Germinal center (tissue), 1 donor: ENCODE results near the gene FNDC7.
"Not testable (repeated sequence)": the region's sequence is repeated elsewhere in the genome, so short reads cannot be mapped to it uniquely, and the experiment has no call there.

Experiments used
- DNase-seq: peaks from one replicate; pipeline ENCODE4 v3.0.0; 2012; ENCODE audit warnings: mixed read lengths, low spot score

FNDC7 gene, protein sequence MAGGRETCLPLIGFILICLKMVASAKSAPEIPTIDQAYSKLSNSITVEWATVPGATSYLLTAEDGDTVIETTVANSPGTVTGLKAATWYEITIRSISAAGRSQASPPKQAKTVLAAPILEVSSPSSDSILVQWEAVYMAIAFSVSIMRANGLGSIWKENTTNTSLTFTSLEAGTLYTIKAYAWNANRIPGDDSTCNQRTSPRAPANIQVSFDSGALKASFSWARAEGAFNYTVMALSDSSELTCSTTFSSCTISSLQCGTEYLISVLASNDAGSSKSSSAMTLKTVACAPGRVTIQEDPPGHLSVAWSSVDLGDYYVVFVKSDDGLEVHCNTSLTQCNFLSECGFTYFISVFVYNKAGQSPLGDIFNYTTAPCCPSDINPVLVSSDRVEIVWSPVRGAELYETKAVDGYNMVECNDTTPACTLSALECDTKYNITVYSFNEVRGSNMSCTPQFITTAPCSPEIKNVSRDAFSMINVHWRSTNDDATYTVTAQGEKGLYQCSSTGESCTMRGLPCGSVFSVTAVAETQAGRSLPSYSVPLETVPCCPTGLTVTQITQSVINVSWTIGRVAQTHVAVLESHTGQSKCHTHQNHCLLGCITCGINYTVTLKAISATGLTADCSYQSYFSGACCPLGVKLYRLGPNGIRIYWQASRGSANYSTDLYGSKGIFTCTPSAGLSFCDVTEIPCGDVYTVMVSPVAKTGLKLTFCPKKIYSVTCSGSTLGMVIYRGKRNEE

DNA sequence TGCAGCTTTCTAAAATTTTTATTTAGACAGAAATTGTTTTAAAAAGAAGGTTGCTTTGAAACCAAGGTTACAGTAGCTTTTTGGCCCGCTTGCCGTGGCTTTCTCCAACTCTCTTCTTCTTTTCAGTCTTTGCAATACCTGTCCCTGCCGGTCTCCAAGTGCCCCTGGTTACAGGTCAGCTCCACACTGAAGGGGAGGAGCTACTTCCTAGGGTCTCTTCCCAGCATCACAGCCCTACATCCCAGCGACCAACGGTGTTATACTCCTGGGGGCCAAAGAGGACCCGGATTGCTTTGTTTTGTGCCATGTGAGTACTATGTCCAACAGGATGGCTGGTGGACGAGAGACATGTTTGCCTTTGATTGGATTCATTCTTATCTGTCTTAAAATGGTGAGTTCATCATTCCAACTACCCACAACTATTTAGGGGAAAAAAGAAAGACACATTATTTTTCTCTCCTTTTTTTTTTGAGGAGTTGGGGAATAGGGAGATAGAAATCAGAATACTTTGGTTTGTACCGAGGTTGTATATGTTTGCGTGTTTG, at the start of gene FNDC7:
TSS of gene FNDC7 (plus strand) at position 303 of the 545 bp plus-strand sequence. CDS start at position 329, 26 bp downstream.
- DNase-seq = no peak

DNA sequence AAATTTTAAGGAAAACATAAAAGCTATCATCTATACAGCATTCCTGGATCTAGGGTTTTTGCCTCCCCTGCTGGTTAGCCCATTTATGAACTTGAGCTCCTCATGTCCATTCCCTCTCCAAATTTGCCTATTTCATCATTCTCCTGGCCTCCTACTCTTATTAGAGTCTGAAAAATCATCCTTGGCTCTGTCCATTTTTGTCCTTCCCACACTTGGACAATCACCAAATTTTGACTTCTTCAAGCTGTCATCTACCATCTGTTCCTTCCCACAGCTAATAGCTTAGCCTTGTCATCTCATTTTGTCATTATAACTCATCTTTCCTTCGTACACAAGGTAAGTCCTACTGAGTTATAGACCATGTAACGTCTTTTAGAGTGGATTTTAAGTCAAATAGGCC, 49.6 kb upstream of the FNDC7 start:
- DNase-seq = no peak

DNA sequence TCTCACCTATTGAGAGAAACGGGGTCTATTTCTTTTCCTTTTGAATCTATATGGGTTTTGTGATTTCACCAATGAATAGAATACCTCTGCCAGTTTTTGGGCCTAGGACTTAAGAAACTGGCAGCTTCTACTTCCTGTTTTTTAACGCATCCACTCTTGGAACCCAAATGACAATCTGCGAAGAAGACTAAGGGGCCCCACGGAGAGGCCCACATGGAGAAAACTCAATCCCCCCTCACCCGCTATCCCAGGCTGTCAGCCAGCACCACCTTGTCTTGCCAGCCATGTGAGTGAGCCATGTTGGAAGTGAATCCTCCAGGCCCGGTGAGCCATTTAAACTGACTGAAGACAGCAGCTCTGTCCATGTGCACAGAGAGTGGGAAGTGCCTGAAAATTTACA, 48.2 kb upstream of the FNDC7 start:
- DNase-seq = no peak

DNA sequence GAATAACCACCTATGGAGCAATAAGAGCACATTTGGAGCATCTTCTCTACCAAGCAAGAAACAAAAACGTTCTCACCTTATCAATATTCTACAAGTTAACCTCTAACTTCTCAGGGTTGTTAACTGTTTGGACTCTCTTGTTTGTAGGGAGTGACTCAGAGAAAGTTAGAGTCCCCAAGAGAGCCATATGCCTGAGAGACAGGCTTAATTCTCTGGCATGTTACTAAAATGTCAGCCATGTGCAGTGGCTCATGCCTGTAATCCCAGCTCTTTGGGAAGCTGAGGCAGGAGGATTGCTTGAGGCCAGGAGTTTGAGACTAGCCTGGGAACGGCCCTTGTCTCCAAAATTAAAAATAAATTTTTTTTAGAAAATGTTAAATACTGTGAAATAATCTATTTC, 47.6 kb upstream of the FNDC7 start:
- DNase-seq = no peak

DNA sequence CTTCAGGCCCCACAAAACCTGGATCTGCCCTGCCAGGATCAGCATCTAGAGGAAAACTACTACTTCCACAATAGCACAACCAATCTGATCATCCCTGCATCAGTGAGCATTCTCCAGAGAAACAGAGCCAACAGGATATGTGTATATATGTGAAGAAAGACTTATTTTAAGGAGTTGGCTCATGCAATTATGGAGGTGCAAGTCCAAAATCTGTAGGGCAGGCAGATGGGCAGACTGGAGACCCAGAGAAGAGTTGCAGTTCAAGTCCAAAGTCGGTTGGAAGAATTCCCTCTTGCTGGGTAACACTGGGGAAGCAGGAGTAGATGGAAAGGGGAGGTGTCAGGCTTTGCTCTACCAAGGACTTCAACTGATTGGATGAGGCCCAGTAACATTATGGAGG, 46.9 kb upstream of the FNDC7 start:
- DNase-seq = no peak

DNA sequence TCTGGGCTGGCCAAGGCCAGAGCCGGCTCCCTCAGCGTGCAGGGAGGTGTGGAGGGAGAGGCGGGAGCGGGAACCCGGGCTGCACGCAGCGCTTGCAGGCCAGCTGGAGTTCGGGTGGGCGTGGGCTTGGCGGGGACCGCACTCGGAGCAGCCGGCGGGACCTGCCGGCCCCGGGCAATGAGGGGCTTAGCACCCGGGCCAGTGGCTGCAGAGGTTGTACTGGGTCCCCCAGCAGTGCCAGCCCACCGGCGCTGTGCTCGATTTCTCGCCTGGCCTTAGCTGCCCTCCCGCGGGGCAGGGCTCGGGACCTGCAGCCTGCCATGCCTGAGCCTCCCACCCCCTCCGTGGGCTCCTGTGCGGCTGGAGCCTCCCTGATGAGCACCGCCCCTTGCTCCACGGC, 45.3 kb upstream of the FNDC7 start:
- not testable (repeated sequence) for DNase-seq

DNA sequence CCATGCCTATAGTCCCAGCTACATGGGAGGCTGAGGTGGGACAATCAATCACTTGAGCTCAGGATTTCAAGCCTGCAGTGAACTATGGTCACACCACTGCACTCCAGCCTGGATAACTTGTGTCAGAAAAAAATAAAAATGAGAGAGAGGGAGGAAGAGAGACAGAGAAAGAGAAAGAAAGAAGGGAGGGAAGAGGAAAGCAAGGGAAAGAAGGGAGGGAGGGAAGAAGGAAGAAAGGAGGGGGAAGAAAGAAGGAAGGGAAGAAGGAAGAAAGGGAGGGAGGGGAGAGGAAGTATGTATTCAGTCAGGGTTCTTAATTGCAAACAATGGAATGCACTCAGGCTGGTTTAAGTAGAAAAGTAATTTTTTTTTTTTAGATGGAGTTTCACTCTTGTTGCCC, 43.9 kb upstream of the FNDC7 start:
- no peak for DNase-seq

DNA sequence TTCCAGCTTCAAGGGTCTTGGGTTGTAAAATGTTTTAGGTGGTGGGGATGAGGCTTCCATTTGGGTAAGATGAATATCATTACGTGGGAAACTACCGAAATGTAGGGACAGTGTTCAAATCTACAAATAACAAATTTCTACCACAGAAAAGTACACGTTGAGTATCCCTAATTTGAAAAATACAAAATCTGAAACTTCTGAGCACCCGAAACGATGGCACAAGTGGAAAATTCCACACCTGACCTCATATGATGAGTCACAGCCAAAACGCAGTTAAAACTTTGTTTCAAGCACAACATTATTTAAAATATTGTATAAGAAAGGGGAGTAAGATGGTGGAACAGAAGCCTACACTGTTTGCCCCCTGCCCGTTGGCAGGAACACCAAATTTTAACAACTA, 43.0 kb upstream of the FNDC7 start:
- no peak for DNase-seq

DNA sequence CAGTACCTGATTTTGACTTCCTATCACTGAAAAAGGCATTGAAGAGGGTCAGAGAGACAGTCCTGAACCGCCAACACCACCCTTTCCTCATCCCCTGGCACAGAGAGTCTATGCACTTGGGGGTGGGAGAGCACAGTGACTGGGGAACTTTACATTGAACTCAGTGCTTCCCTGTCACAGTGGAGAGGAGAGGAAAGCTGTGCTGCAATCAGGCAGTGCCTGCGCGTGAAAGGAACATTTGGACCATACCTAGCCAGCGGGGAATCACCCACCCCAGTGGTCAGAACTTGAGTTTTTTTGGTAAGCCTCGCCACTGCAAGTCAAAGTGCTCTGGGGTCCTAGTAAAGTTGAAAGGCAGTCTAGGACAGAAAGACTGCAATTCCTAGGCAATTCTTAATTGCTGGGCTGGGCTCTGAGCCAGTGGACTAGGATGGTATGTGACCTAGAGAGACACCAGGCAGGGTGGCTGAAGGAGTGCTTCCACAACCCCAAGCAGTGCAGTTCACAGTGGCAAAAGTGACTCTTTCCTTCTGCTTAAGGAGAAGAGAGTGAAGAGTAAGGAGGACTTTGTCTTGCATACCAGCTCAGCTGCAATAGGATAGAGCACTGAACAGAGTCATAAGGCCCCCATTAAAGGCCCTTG, 42.5 kb upstream of the FNDC7 start:
- no peak for DNase-seq

DNA sequence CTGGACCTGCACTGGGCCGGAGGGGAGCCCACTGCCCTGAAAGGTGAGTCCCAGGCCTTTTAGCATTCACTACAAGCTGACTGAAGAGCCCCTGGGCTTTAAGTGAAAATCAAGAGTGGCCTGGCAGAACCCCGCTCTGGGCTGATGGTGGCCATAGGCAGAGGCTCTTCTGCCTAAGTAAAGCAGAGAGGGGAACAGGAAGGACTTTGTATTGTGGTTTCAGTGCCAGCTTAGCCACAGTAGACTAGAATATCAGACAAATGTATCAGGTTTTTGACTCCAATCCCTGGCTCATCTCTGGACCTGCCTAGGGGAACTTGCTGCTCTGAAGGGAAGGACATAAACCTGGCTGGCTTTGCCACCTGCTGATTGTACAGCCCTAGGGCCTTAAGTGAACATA, 41.6 kb upstream of the FNDC7 start:
- no peak for DNase-seq

DNA sequence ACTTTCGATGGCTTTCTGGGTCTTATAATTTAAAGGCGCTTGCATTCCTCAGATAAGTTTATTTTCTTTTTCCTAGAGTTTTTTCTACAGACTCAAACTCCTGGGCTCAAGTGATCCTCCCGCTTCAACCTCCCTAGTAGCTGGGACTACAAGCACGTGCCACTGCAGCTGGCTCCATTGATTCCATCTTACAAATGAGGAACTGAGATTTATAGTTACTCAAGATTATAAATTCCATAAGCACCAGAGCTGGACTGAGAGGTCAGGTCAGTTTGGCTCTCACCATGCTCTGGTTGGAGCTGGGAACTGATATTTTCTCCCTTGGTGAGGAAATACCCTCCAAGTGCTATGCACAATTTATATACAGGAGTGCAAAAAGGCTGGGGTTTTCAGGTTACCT, 34.0 kb upstream of the FNDC7 start:
- no peak for DNase-seq

DNA sequence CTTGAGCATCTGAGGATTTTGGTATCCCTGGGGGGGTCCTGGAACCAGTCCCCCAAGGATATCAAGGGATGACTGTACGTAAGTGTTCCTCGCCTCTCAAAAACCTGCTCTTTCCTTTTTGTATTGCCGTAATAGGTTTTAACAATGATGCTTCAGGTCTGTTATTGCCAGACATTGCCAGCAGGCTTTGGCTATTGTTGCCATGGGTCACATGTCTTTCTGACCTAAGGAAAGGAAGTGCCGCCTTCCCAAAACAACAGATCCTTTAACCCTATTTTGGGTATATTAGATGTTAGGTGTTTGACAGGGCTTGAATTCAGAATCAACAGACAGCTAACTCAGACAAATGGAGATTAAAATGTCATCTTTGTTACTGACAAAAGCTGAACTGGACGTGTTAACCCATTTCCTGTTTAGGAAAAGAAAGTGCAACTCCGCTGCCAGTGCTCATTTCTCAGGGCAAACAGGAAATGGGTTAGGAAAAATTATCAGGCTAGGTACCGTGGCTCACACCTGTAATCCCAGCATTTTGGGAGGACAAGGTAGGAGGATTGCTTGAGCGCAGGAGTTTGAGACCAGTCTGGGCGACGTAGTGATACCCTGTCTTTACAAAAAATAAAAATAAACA, 33.0 kb upstream of the FNDC7 start:
- DNase-seq = no peak

DNA sequence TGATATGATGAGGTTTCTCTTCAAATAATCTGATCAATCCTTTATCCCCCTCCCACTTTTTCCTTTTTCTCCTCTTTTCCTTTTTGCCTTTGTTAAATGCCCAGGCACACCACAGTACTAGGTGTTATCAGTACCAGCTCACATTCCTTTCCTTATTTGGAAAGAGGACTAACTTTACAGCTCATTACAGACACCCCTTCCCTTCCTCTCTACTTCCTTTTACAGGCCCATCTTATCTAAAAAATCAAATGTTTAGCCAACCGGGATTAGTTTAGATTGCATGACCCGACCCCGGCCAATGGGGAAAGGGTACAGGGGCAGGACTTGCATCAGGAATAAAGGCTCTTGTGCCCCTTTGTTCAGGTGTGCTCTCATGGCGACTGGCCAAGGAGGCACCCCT, 31.0 kb upstream of the FNDC7 start:
- not testable (repeated sequence) for DNase-seq

DNA sequence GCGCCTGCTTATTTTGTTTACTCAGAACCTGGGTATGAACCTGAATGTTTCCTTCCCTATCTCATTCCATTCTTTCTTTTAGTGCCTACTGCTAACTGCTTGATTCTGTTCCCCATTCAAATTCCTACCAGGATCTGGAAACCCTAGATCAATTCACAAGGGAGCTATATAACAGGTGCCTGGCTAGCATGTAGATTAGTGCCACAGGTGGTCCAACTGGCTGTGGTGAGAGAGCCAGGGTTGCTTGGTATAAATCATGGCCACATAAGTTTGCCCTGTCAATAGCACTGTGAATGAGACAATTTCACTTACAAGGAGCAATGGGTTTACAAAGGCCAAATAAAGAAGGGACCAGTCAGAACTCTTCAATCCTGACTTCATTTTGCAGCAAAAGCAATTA, 27.2 kb upstream of the FNDC7 start:
- no peak for DNase-seq

DNA sequence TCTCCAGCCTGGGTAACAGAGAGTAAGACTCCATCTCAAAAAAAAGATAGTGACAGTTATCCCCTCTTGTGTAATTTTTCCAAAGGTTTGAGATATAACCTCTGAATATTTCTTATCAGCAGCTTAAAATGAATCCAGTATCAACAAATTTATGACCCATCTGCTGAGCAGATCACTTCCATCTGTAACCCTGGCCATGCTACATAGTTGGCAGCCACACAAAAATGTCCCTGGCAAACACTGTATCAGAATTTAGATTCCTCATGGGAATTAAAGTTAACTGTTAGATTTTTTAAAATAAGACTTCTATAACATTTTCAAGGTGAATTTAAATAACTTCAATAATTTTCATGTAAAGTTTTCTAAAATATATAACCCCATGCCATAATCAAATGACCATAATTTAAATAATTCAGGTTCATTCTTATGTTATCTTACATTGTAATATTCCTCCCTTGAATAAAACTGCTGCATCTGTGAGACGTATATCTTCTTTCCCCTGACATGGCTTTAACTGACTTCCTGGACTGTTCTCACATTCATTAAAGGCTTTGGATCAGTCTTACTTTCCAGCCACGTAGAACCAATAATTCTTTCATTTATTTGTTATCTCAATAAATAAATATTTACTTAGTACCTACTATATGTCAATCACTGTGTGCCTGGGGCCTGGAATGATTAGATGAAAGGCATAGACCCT, 25.9 kb upstream of the FNDC7 start:
- no peak for DNase-seq

DNA sequence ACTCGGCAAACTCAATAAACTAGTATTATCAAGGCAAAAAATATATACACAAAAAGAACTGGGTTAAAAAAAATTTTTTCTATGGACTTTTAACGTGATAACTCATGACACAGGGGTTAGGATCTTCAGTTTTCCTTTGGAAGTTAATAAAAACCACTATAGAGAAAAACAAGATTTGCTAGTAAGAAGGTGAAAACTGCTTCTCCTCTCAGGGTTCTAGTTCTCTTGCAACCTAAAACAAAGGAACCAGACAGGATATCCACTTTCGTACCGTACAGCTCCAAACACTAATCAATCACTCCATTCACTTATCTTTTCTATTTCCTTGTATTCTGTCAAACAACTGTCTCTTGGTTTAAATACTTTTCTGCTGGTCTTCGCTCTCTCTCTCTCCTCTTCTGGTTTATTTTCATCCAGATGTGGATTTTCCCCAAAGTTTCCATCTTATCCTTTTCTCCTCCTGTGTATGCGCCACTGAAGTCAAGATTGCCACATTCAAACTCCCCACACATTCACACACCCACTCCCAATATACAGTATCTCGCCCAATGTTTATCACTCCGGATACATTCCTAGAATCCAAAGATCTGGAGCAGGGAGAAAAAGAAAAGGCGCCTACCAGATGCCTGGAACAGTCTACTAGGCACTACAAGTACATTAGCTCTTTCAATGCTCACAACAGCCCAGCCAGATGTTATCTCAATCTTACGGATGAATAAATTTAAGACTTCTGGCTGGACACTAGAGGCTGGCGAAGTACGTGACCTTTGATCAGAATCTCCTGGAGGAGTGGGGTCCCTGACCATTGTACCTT, 21.4 kb upstream of the FNDC7 start:
- DNase-seq = no peak

DNA sequence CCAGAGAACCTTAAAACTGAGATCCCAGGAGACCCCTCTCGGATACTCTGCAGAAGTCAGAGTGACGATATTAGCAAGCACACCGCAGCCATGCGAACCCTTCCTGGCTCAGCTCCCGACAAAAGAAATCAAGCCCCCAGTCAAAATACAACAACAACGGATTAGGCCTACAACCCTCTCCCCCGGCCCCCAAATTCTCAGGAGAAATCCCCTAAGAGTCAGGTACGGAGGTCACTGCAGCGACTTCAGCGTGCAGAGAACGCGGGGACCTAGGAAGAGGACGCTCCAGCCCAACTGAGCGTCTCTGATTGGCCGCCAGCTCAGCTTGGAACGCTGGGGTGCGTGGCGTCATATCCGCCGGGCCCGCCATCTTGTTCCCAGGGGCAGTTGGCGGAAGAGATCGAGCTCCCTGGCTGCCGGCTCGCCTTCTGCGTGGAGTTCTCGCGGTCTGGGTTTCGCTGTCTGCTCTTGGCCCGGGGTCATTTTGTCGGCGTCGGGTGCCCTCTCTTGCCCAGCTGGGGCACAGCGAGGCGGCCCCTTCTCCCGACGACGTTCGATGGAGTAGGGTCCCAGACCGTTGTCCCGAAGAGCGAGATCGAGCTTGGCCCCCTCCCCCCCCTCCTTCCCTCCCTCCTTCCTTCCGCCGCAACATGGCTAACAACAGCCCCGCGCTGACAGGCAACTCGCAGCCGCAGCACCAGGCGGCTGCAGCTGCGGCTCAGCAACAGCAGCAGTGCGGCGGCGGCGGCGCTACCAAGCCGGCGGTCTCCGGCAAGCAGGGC, 20.6 kb upstream of the FNDC7 start, which contains the start of gene PRPF38B:
TSS of gene PRPF38B (plus strand) at position 369 of the 782 bp plus-strand sequence. CDS start at position 651, 282 bp downstream.
- peak; percentile 97 for DNase-seq

DNA sequence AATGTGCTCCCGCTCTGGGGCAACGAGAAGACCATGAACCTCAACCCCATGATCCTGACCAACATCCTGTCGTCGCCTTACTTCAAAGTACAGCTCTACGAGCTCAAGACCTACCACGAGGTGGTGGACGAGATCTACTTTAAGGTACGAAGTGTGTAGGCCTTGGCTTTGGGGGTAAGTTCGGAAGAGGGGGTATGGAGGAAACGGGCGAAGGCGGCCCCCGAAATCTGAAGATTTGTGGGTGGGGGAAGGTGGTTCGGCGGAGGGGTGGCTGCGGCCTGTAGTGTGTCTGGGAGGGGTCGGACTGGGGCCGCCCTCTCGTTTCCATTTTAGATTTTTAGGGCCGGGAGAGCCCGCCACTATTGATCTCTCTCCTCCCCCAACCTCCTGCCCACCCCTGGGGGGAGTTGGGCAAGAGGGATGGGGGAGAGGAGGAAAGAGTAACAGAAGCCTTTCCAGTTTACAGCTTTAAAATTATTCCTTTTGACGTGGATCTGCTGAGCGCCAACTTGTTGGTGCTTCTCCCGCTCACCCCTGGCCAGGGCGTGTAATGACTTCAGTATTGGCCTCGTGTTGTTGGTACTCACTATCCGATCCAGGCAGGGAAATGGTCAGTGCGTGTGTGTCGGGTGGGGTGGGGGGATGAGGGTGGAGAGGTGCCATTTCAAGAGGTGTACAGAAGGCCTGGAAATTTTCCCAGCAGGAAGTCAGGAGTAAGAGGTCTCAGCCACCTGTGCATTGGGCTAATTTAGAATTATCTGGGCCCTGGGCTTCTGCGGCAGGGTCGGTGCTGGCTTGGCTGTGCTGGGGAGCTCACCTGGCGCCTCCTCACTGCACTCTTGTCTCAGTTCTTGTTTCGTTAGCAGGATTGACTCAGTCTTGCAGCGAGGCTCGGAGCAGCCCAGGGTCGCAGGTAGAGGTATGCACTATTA, 19.7 kb upstream of the FNDC7 start:
- peak; percentile 67 for DNase-seq

DNA sequence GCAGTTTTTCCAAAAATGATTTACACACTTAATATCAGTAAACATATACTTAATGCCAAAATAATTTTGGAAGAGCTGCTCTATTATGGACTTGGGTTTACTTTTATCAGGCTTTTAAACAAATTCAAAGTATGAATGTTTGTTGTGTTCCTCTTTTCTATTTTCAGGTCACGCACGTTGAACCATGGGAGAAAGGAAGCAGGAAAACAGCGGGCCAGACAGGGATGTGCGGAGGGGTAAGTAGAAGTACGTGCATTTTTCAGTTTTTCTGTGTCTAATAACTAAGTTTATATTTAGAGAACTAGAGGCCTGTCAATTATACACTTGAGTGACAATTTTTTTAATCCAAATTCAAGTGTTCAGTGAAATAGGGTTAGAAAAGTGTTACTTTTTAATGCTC, 17.2 kb upstream of the FNDC7 start:
- DNase-seq = no peak
